ENCODE measurements around the gene MPPE1.
"Not testable (repeated sequence)": the region's sequence is repeated elsewhere in the genome, so short reads cannot be mapped to it uniquely, and the experiment has no call there.

The MPPE1 gene

DNA sequence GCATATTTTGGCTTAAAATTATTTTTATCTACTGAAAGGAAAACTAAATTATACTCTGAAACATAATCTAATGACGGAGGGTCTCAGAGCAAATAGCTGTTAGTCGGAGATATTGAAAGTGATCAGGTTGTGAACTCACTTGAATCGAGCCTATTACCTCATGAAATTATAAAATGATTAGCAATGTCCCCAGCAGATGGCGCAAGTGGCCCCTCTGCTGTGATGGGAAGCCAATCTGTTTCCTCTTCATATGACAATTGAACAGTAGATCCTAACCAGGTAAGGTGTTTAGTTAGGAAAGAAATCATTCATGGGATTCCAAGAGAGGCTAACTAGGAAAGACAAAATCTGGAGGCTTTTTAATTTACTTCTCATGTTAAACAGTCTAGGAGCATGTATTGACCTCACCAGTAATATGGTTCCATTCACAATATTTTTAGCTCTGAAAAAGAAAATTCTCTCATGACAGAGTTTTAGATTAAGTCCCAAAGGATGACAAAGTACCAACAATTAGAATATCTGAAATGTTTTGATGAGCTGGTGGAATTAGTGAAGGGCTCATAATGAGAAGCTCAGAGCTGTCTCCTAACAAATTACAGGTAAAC, 29.9 kb upstream of the MPPE1 start:
- FAIRE-seq (peak; percentile 65), DNase-seq (ENCODE audit: insufficient read length, low spot score) (peak; percentile 56)
- TF ChIP-seq POU2F2 (IDR thresholded peaks at IDR 0.05; ENCODE audit: low read depth, low read length): no peak
- no peak for TF ChIP-seq TAF1 (IDR thresholded peaks at IDR 0.05; ENCODE audit: low read depth, low read length)
- TF ChIP-seq PAX5 (IDR thresholded peaks at IDR 0.05; ENCODE audit: insufficient read depth, low read length, severe bottlenecking): no peak
- no peak for TF ChIP-seq SPI1 (IDR thresholded peaks at IDR 0.05; ENCODE audit: low read depth, low read length)
- TF ChIP-seq POLR2A (IDR thresholded peaks at IDR 0.05; ENCODE audit: low read depth, low read length): no peak
- TF ChIP-seq POLR2AphosphoS5 (IDR thresholded peaks at IDR 0.05; ENCODE audit: low read depth, low read length): no peak

DNA sequence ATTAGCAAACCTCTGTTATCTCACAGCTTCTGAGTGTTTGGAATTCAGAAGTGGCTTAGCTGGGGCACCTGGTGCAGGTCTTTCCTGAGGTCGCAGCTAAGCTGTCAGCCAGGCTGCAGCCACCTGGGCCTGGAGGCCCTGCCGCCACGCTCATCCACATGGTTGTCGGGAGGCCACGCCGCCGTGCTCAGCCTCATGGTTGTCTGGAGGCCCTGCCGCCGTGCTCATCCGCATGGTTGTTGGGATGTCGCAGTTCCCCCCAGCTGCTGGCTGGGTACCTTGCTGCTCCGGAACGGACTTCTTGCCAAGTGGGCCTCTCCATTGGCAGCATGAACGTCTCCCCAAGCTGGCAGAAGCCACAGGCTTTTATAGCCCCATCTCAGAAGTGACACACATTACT, 24.3 kb upstream of the MPPE1 start:
- TF ChIP-seq PAX5 (IDR thresholded peaks at IDR 0.05; ENCODE audit: insufficient read depth, low read length, severe bottlenecking) (no peak), POLR2AphosphoS5 (IDR thresholded peaks at IDR 0.05; ENCODE audit: low read depth, low read length) (no peak), SPI1 (IDR thresholded peaks at IDR 0.05; ENCODE audit: low read depth, low read length) (no peak), POU2F2 (IDR thresholded peaks at IDR 0.05; ENCODE audit: low read depth, low read length) (no peak), TAF1 (IDR thresholded peaks at IDR 0.05; ENCODE audit: low read depth, low read length) (no peak), POLR2A (IDR thresholded peaks at IDR 0.05; ENCODE audit: low read depth, low read length) (no peak)
- DNase-seq (ENCODE audit: insufficient read length, low spot score) (no peak), FAIRE-seq (no peak)

DNA sequence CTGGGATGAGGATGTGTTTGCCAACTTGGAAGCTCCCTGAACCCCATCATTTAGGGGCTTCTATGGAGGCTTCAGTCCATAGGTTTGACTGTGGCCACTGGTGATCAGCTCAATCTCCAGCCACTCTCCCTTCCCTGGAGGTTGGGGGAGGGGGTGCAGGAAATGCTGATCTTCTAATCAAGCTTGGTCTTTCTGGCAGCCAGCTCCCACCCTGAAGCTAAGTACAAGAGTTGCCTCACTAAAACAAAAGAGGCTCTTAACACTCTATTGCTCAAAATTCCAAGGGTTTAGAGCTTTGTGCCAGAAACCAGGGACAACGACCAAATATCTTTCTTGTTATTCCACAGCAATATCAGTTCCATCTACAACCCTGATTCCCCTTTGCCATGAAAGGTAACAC, 19.4 kb upstream of the MPPE1 start:
- FAIRE-seq (no peak), DNase-seq (ENCODE audit: insufficient read length, low spot score) (no peak)
- no peak for TF ChIP-seq SPI1 (IDR thresholded peaks at IDR 0.05; ENCODE audit: low read depth, low read length)
- TF ChIP-seq POLR2AphosphoS5 (IDR thresholded peaks at IDR 0.05; ENCODE audit: low read depth, low read length): no peak
- TF ChIP-seq PAX5 (IDR thresholded peaks at IDR 0.05; ENCODE audit: insufficient read depth, low read length, severe bottlenecking): no peak
- TF ChIP-seq TAF1 (IDR thresholded peaks at IDR 0.05; ENCODE audit: low read depth, low read length): no peak
- no peak for TF ChIP-seq POU2F2 (IDR thresholded peaks at IDR 0.05; ENCODE audit: low read depth, low read length)
- TF ChIP-seq POLR2A (IDR thresholded peaks at IDR 0.05; ENCODE audit: low read depth, low read length): no peak

DNA sequence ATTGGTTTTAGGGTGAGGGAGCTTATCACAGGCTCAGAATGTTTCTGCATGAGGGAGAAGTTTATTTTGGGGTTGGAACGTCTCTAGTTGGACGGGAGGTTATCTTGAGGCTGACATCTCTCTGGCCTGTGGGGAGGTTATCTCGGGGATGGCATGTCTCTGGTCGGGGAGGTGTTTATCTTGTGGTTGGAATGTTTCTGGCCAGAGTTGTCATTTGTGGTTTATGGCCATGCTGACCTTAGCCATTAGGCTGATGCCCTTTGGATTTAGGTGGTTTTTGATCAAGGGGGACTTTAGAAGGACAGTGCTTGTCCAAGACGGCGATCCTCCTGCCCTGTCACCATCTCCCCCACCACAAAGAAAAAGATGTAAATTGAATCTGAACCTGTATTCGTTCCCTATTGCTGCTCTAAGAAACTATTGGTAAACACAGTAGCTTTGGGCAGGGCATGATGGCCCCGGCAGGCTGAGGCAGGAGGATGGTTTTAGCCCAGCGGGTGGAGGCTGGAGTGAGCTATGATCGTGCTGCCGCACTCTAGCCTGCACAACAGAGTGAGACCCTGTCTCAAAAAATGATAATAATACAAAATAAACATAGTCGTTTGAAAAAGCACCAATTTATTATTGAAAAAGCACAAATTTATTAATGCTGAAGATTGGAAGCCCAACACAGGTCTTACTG, 17.8 kb upstream of the MPPE1 start:
- FAIRE-seq (no peak), DNase-seq (ENCODE audit: insufficient read length, low spot score) (no peak)
- TF ChIP-seq POLR2A (IDR thresholded peaks at IDR 0.05; ENCODE audit: low read depth, low read length): no peak
- TF ChIP-seq SPI1 (IDR thresholded peaks at IDR 0.05; ENCODE audit: low read depth, low read length): no peak
- no peak for TF ChIP-seq POU2F2 (IDR thresholded peaks at IDR 0.05; ENCODE audit: low read depth, low read length)

DNA sequence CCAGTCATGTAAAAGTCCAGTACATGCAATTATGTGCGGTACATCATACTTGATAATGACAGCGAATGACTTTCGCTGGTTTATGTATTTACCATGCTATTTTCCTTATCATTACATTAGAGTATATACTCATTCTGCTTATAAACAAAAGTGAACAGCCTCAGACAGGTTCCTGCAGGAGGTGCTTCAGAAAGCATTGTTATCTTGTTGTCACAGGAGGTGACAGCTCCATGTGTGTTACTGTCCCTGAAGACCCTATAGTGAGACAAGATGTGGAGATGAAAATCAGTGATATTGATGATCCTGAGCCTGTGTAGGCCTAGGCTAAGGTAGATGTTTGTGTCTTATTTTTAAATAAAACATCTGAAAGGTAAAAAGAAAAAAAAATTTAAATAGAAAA, 15.3 kb upstream of the MPPE1 start:
- DNase-seq (ENCODE audit: insufficient read length, low spot score) (no peak), FAIRE-seq (no peak)
- TF ChIP-seq POLR2AphosphoS5 (IDR thresholded peaks at IDR 0.05; ENCODE audit: low read depth, low read length) (no peak), POU2F2 (IDR thresholded peaks at IDR 0.05; ENCODE audit: low read depth, low read length) (no peak), TAF1 (IDR thresholded peaks at IDR 0.05; ENCODE audit: low read depth, low read length) (no peak), SPI1 (IDR thresholded peaks at IDR 0.05; ENCODE audit: low read depth, low read length) (no peak), POLR2A (IDR thresholded peaks at IDR 0.05; ENCODE audit: low read depth, low read length) (no peak), PAX5 (IDR thresholded peaks at IDR 0.05; ENCODE audit: insufficient read depth, low read length, severe bottlenecking) (no peak)

DNA sequence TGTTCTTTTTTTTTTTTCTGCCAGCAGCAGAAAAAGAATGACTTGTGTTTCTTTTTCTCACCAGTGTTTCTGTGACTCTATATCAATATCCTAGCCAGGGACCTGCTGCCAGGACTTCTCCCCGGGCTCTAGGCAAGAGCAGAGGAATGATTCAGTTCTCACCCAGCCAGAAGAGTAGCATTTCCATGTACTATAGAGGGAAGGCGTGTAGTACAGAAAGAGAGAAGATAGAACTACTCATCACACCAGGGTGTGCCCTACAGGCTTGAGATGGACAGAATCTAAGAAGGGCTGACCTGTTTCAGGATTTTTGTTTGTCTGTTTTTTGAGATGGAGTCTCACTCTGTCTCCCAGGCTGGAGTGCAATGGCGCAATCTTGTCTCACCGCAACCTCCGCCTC, 11.4 kb upstream of the MPPE1 start:
- FAIRE-seq; DNase-seq (ENCODE audit: insufficient read length, low spot score): not testable (repeated sequence)

DNA sequence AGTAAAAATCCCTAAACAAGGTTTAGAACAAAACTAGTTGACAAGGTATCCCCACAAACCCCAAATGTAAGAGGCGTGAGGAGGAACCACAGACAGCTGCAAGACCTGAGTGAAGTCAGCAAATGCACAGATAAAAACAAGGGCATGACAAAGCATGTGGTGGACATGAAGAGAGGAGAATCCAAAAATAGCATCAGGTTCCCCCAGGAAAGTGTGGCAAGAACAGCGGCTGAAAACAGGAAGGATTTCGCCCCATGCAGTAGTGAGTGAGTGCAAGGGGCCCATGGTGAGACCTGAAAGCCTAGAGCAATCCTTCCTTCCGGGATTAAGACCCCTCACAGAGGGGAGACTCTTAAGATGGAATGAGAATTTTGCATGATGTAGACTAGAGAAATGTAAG, 8.8 kb upstream of the MPPE1 start:
- peak; percentile 83 for FAIRE-seq
- not testable (repeated sequence) for DNase-seq (ENCODE audit: insufficient read length, low spot score)

DNA sequence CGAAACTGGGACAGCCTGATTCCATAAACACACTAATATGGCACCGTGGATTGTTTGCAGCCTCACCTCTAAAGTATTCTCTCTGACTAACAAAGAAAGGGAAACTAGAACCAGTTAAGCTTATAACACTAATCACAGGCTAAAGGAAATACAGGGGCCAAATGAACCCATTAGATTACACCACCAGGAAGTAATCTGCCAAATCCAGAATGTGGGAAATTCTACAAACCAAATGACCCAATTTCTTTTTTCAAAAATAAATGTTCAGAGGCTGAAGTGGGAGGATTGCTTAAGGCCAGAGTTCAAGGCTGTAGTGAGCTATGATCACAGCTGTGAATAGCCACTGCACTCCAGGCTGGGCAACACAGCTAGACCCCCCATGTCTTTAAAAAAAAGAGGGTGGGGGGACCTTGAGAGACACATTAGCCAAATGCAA, 1.5 kb upstream of the MPPE1 start:
- no peak for DNase-seq (ENCODE audit: insufficient read length, low spot score)
- TF ChIP-seq SPI1 (IDR thresholded peaks at IDR 0.05; ENCODE audit: low read depth, low read length) (no peak), POLR2A (IDR thresholded peaks at IDR 0.05; ENCODE audit: low read depth, low read length) (no peak), POU2F2 (IDR thresholded peaks at IDR 0.05; ENCODE audit: low read depth, low read length) (no peak), PAX5 (IDR thresholded peaks at IDR 0.05; ENCODE audit: insufficient read depth, low read length, severe bottlenecking) (no peak), POLR2AphosphoS5 (IDR thresholded peaks at IDR 0.05; ENCODE audit: low read depth, low read length) (no peak), TAF1 (IDR thresholded peaks at IDR 0.05; ENCODE audit: low read depth, low read length) (no peak)
- FAIRE-seq: peak; percentile 54

DNA sequence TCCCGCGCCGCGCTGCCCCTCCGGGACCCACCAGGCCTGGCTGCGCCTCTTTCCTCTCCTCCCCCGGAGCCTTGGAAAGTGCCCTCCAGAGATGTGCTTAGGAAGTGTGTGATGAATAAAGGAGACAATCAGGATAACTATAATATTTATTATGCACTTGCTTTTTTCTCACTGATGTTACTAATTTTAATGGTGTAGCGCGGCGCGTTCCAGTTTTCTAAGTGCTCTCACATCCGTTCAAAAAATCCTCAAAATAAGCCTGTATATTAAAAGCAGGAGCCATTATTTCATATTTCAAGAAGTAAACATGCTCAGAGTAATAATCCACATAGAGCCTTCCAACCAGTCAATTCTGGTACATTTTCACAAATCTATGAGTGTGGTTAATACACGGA, 941 bp upstream of the MPPE1 start:
- TF ChIP-seq PAX5 (IDR thresholded peaks at IDR 0.05; ENCODE audit: insufficient read depth, low read length, severe bottlenecking) (no peak), POLR2AphosphoS5 (IDR thresholded peaks at IDR 0.05; ENCODE audit: low read depth, low read length) (no peak), SPI1 (IDR thresholded peaks at IDR 0.05; ENCODE audit: low read depth, low read length) (no peak), POLR2A (IDR thresholded peaks at IDR 0.05; ENCODE audit: low read depth, low read length) (no peak), POU2F2 (IDR thresholded peaks at IDR 0.05; ENCODE audit: low read depth, low read length) (no peak), TAF1 (IDR thresholded peaks at IDR 0.05; ENCODE audit: low read depth, low read length) (no peak)
- peak; percentile 5 for FAIRE-seq
- DNase-seq (ENCODE audit: insufficient read length, low spot score): no peak

Measured in GM12891 (cell line).